GM12878 (cell line): ENCODE measurements around the gene KRT86. TPM values are rescaled to one million over a fixed set of nuclear protein-coding genes. Genes with fewer than 3 reads are reported as not detected.

ENCODE experiments used
- ATAC-seq: fragments of 200-7000 bp; cut with Tn5 transposase; 3 replicates; pipeline ENCODE4 v1.9.1; 2020; ENCODE audit warnings: mild to moderate bottlenecking, moderate library complexity
- BruUV-seq: library from RNA; stranded (reverse); fragments of 400-500 nt; replicated peaks from 2 replicates; lab custom pipeline; 2021; lab: Mats Ljungman, UMichigan
- CTCF ChIA-PET: fragments of 300-600 bp; sonication (Branson Sonifier 250); formaldehyde crosslinking; extraction: SDS; loops from one replicate; lab custom pipeline; 2021; ENCODE audit warnings: inconsistent platforms; lab: Yijun Ruan, JAX
- POLR2A ChIA-PET: fragments of 350-600 bp; formaldehyde crosslinking; extraction: SDS; loops from one replicate; lab custom pipeline; 2021; ENCODE audit warnings: inconsistent platforms; lab: Charles Lee
- RAD21 ChIA-PET: fragments of 300-600 bp; sonication (Branson Sonifier 250); formaldehyde crosslinking; loops from one replicate; lab custom pipeline; 2023; ENCODE audit warnings: antibody characterized with exemption; ENCODE audit not compliant: unreplicated experiment; lab: Charles Lee
- SMC1A ChIA-PET: fragments of 300-600 bp; sonication (Branson Sonifier 250); formaldehyde crosslinking; loops from one replicate; lab custom pipeline; 2023; ENCODE audit not compliant: unreplicated experiment, uncharacterized antibody; lab: Charles Lee
- DNase-seq: peaks from one replicate; pipeline ENCODE4 v3.0.0-alpha.2; 2011; ENCODE audit warnings: low read depth, low spot score
- FAIRE-seq: peaks from 3 replicates; lab custom pipeline; 2011; peaks lifted over from hg19 to GRCh38; lab: Jason Lieb, UNC
- H2AFZ ChIP-seq: 2 replicates; pipeline ENCODE4 v1.6.0; 2011; ENCODE audit warnings: low read depth, low read length, control low read depth; ENCODE audit not compliant: control insufficient read depth
- H3K27ac ChIP-seq: 2 replicates; pipeline ENCODE4 v1.5.1; 2011; ENCODE audit warnings: control low read depth; ENCODE audit not compliant: control insufficient read depth, insufficient read depth
- H3K27me3 ChIP-seq, 2 experiments: replicated peaks in 1 of 2; 2 replicates each; pipeline versions ENCODE4 v1.6.0 to v1.6.1; 2011; ENCODE audit warnings: low read length in 1 of 2; ENCODE audit not compliant: control insufficient read depth in 2 of 2, insufficient read depth in 2 of 2
- H3K36me3 ChIP-seq, 2 experiments: 2 replicates each; pipeline ENCODE4 v1.5.1; 2011; ENCODE audit warnings: low read length in 1 of 2; ENCODE audit not compliant: control insufficient read depth in 2 of 2, insufficient read depth in 2 of 2
- H3K4me1 ChIP-seq: 2 replicates; pipeline ENCODE4 v1.6.1; 2011; ENCODE audit warnings: mild to moderate bottlenecking, low read length, moderate library complexity, mixed read lengths; ENCODE audit not compliant: control insufficient read depth, insufficient read depth
- H3K4me2 ChIP-seq: 2 replicates; pipeline ENCODE4 v1.6.0; 2011; ENCODE audit warnings: control low read depth; ENCODE audit not compliant: control insufficient read depth, insufficient read depth
- H3K4me3 ChIP-seq: fragments of 200-600 bp; sonication (generic); 2 replicates; pipeline ENCODE4 v1.5.1; 2016
- H3K79me2 ChIP-seq: 2 replicates; pipeline ENCODE4 v1.6.0; 2011; ENCODE audit warnings: low read length; ENCODE audit not compliant: control insufficient read depth, insufficient read depth
- H3K9ac ChIP-seq: 2 replicates; pipeline ENCODE4 v1.8.0; 2011; ENCODE audit warnings: low read length, control low read depth, mixed read lengths; ENCODE audit not compliant: control insufficient read depth, insufficient read depth
- H3K9me3 ChIP-seq: replicated peaks from 3 replicates; pipeline ENCODE4 v1.5.1; 2011; ENCODE audit warnings: mild to moderate bottlenecking, low read length; ENCODE audit not compliant: control insufficient read depth, insufficient read depth
- H4K20me1 ChIP-seq: 2 replicates; pipeline ENCODE4 v1.6.0; 2011; ENCODE audit not compliant: control insufficient read depth, insufficient read depth
- CEBPB ChIP-seq, 2 experiments: fragments of 150-350 bp in 1 of 2; IDR thresholded peaks; 2 replicates each; pipeline ENCODE4 v1.6.1; 2012 to 2014; ENCODE audit warnings: low read depth in 2 of 2, low read length in 2 of 2, borderline replicate concordance in 1 of 2, inconsistent platforms in 1 of 2
- CHD1 ChIP-seq: IDR thresholded peaks from 2 replicates; pipeline ENCODE4 v1.6.1; 2012; ENCODE audit warnings: low read depth, low read length, improper control_type of control experiment
- CHD4 ChIP-seq: fragments of 200-600 bp; sonication (generic); IDR thresholded peaks from 2 replicates; pipeline ENCODE4 v1.6.1; 2016; ENCODE audit warnings: mild to moderate bottlenecking
- EGR1 ChIP-seq, 2 experiments: IDR thresholded peaks; 1 replicate in 1 of 2; 2 replicates in 1 of 2; pipeline ENCODE4 v1.6.1; 2011 to 2012; ENCODE audit warnings: low read depth in 2 of 2, low read length in 2 of 2, borderline replicate concordance in 1 of 2, mild to moderate bottlenecking in 1 of 2, moderate library complexity in 1 of 2
- ETV6 ChIP-seq, 2 experiments: fragments of 450-650 bp in 1 of 2; IDR thresholded peaks in 1 of 2; conservative IDR thresholded peaks in 1 of 2; 2 replicates each; pipeline ENCODE4 v1.6.1; 2014; ENCODE audit warnings: antibody characterized with exemption in 1 of 2, borderline replicate concordance in 1 of 2, low read depth in 1 of 2, mild to moderate bottlenecking in 1 of 2, moderate library complexity in 1 of 2
- FOXK2 ChIP-seq: fragments of 450-650 bp; IDR thresholded peaks from 2 replicates; pipeline ENCODE4 v1.6.1; 2017; ENCODE audit warnings: mild to moderate bottlenecking, moderate library complexity
- MXI1 ChIP-seq: fragments of 150-350 bp; IDR thresholded peaks from 2 replicates; pipeline ENCODE4 v1.6.1; 2011; ENCODE audit warnings: low read depth, mild to moderate bottlenecking, inconsistent platforms, low read length, improper control_type of control experiment
- RUNX3 ChIP-seq: IDR thresholded peaks from 2 replicates; pipeline ENCODE4 v1.6.1; 2012; ENCODE audit warnings: low read length, inconsistent platforms
- SMARCA5 ChIP-seq: fragments of 450-650 bp; IDR thresholded peaks from 2 replicates; pipeline ENCODE4 v1.6.1; 2017; ENCODE audit warnings: mild to moderate bottlenecking
- TBL1XR1 ChIP-seq: IDR thresholded peaks from 2 replicates; pipeline ENCODE4 v1.6.1; 2012; ENCODE audit warnings: low read depth, low read length, improper control_type of control experiment
- ZNF274 ChIP-seq: IDR thresholded peaks from one replicate; pipeline ENCODE4 v1.8.0; 2011; ENCODE audit not compliant: insufficient read length, insufficient read depth
- WGBS: methylation state at CpG from one replicate; pipeline ENCODE4 v1.1.6; 2016; ENCODE audit warnings: low lambda C conversion rate; ENCODE audit not compliant: insufficient replicate concordance, insufficient coverage; ENCODE audit errors: missing lambda C conversion rate; 5-methylcytosine and 5-hydroxymethylcytosine counted together
- in situ Hi-C: fragments of 300-500 bp; cut with MboI; formaldehyde crosslinking; loops from 9 replicates; pipeline ENCODE4 v1.14.3; 2018; ENCODE audit warnings: mixed read lengths
- intact Hi-C: fragments of 100-400 bp; cut with micrococcal nuclease; formaldehyde crosslinking; loops from one replicate; pipeline ENCODE4 v1.14.2; 2022; ENCODE audit not compliant: unreplicated experiment
- polyA plus RNA-seq, 11 experiments: library from polyadenylated mRNA; depleted of rRNA in 4 of 11; unstranded in 6 of 11; stranded (reverse) in 5 of 11; fragments of >200 nt; fragmentation: Nextera tagmentation in 4 of 11; fragmentation: Illumina TruSeq in 1 of 11; extraction: Ambion mirVana in 4 of 11; extraction: Trizol in 1 of 11; gene quantifications; 1 replicate in 1 of 11; 2 replicates in 10 of 11; pipeline versions ENCODE4 v1.2.1 to v1.2.3, GENCODE V29; 2011 to 2016; ENCODE audit warnings: inconsistent platforms in 2 of 11, missing spikeins in 2 of 11, low read depth in 1 of 11
- total RNA-seq, 4 experiments: library from RNA; depleted of rRNA in 3 of 4; stranded (reverse); fragments of >200 nt in 3 of 4; fragmentation: Illumina TruSeq in 1 of 4; extraction: Trizol in 1 of 4; gene quantifications; 2 replicates each; pipeline versions ENCODE4 v1.2.1 to v1.2.3, GENCODE V29; 2013 to 2021
- TF ChIP-seq, protein P1 (sequence below): IDR thresholded peaks from 2 replicates; pipeline ENCODE4 v1.6.1; 2011; ENCODE audit warnings: low read depth, mild to moderate bottlenecking, low read length, moderate library complexity, borderline replicate concordance; ENCODE audit errors: extremely low read depth
- TF ChIP-seq, protein P2 (sequence below): fragments of 450-650 bp; IDR thresholded peaks from 2 replicates; pipeline ENCODE4 v1.6.1; 2017; ENCODE audit warnings: borderline replicate concordance

KRT86 gene
- total and polyA plus RNA-seq, 10 of the 15 experiments (the other 5 are each of a cell fraction or from before 2014, with no cell fraction given): 0.11 to 0.54 (median 0.18) TPM; not detected in 4

DNA sequence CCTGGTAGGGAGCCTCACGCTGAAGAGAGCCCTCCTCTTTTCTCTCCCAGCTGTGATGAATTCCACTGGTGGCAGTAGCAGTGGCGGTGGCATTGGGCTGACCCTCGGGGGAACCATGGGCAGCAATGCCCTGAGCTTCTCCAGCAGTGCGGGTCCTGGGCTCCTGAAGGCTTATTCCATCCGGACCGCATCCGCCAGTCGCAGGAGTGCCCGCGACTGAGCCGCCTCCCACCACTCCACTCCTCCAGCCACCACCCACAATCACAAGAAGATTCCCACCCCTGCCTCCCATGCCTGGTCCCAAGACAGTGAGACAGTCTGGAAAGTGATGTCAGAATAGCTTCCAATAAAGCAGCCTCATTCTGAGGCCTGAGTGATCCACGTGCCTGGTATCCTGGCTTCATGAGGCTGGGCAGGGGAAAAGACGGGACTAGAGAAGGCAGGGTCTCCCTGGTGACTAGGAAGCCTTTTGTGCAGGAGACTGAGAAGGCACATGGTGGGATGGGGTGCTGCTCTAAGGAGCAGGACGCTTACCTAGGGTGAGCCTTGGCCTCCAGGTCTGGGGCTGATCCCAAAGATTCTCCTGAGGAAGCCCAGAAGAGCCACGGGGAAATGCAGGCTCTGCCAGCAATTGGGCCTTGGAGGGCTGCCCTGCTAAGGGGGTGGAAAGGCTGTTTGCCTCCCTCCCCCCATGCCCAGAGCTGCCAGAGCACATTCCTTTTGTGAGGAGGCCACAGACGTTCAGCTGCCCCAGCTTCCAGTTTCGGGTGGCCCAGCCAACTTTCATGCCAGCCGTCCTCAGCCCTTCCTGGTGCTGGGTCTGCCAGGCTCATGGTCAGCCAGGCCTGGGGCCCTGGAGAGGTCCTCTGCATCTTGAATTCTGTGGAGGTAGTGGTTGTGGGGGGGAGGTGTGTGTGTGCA is 25.6 kb upstream of the KRT86 start:
- intact Hi-C loops (no loop called here), in situ Hi-C loops (no loop called here)
- FAIRE-seq (no peak), ATAC-seq (no peak)
- H4K20me1 ChIP-seq: no peaks in the 10 kb centered on the region
- ChIA-PET SMC1A (interaction anchor here (0.6 kb wide), 1 partner anchor 326 kb away, joined by 3 read pairs; no protein-coding TSS in a partner anchor), CTCF (interaction anchor here (1.2 to 3.5 kb wide), 2 partner anchors 27 to 30 kb away, joined by 5 to 13 read pairs; no protein-coding TSS in a partner anchor), RAD21 (interaction anchor here (1.4 to 1.9 kb wide), 2 partner anchors 30 kb away, joined by 4 to 8 read pairs; no protein-coding TSS in a partner anchor)
- WGBS: 70% methylated on average over 18 of the region's 18 CpGs
- peaks cover 15% of the 10 kb centered on the region for H3K4me1 ChIP-seq
- no peaks in the 10 kb centered on the region for H3K36me3 ChIP-seq
- no peak overlapping the region for H3K9ac ChIP-seq
- H2AFZ ChIP-seq: no peak overlapping the region
- no peak overlapping the region for H3K27ac ChIP-seq
- H3K4me3 ChIP-seq: no peak overlapping the region
- H3K79me2 ChIP-seq: no peaks in the 10 kb centered on the region; the same call in 1 of the 2 replicates
- TF ChIP-seq CHD1 (no peak), CEBPB (IDR thresholded peaks at IDR 0.05; ENCODE audit: borderline replicate concordance in 1 of 2, low read depth in 2 of 2, low read length in 2 of 2) (no peak)
- TF ChIP-seq, all 136 proteins: peak for 0
- H3K9me3 ChIP-seq: no peaks in the 10 kb centered on the region
- BruUV-seq: no TSS peak
- no peak overlapping the region for H3K4me2 ChIP-seq
- no peak for DNase-seq
- POLR2A ChIA-PET: no interaction called here
- no peaks in the 10 kb centered on the region; a peak in 1 of 4 replicates for H3K27me3 ChIP-seq

DNA sequence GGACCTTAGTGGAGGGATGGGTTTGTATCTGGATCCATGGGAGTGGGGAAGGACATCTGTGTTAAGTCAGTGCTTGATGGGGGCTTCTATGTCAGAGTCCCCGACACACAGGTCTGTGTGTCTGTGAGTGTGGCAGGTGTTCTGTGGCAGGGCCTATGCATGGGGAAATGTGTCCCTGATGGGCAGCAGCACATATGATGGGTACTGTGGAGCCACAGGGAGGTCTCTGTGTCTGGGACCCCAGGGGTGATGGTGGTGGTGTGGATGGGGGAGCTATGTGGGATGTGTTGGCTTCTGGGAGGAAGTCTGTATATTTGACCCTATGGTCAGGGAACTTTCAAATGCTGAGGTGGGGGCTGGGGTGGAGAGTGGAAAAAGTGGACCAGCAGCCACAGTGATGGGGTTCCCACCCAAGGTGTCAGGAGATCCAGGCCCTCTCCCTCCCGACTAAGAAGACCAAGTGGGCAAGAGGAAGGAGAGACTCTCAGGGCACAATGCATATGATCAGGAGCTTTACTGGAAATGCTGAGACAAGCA is 24.9 kb upstream of the KRT86 start:
- CTCF ChIA-PET: interaction anchor here (1.0 to 3.5 kb wide), 2 partner anchors 28 to 30 kb away, joined by 4 to 13 read pairs; no protein-coding TSS in a partner anchor
- SMC1A ChIA-PET: no interaction called here
- intact Hi-C loops: no loop called here
- H3K4me1 ChIP-seq: peaks cover 8% of the 10 kb centered on the region
- in situ Hi-C loops: no loop called here
- 86% methylated on average over 2 of the region's 2 CpGs for WGBS
- DNase-seq (no peak), FAIRE-seq (no peak), ATAC-seq (no peak)
- no TSS peak for BruUV-seq
- H3K27ac ChIP-seq: no peak overlapping the region
- no peaks in the 10 kb centered on the region for H4K20me1 ChIP-seq
- H3K4me2 ChIP-seq: 0 out of 2 replicates have a peak overlapping the region, but pooled peaks have one; percentile 3
- no peak overlapping the region for H2AFZ ChIP-seq
- no peaks in the 10 kb centered on the region for H3K36me3 ChIP-seq
- no peaks in the 10 kb centered on the region; a peak in 1 of 4 replicates for H3K27me3 ChIP-seq
- RAD21 ChIA-PET: interaction anchor here (1.4 kb wide), 1 partner anchor 29 kb away, joined by 4 read pairs; no protein-coding TSS in a partner anchor
- no peaks in the 10 kb centered on the region for H3K9me3 ChIP-seq
- POLR2A ChIA-PET: no interaction called here
- H3K9ac ChIP-seq: no peak overlapping the region
- H3K4me3 ChIP-seq: no peak overlapping the region
- no peaks in the 10 kb centered on the region; the same call in 1 of the 2 replicates for H3K79me2 ChIP-seq
- TF ChIP-seq, protein P1, sequence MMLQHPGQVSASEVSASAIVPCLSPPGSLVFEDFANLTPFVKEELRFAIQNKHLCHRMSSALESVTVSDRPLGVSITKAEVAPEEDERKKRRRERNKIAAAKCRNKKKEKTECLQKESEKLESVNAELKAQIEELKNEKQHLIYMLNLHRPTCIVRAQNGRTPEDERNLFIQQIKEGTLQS: no peak
- TF ChIP-seq ZNF274 (no peak), SMARCA5 (no peak), EGR1 (IDR thresholded peaks at IDR 0.05; ENCODE audit: borderline replicate concordance in 1 of 2, low read depth in 2 of 2, low read length in 2 of 2) (no peak), TBL1XR1 (no peak), MXI1 (no peak), ETV6 (conservative IDR thresholded peaks at IDR 0.05 in 1 of 2, IDR thresholded peaks at IDR 0.05 in 1 of 2; ENCODE audit: borderline replicate concordance in 1 of 2, low read depth in 1 of 2) (no peak), FOXK2 (no peak), RUNX3 (no peak), CHD4 (no peak)
- TF ChIP-seq, protein P2, sequence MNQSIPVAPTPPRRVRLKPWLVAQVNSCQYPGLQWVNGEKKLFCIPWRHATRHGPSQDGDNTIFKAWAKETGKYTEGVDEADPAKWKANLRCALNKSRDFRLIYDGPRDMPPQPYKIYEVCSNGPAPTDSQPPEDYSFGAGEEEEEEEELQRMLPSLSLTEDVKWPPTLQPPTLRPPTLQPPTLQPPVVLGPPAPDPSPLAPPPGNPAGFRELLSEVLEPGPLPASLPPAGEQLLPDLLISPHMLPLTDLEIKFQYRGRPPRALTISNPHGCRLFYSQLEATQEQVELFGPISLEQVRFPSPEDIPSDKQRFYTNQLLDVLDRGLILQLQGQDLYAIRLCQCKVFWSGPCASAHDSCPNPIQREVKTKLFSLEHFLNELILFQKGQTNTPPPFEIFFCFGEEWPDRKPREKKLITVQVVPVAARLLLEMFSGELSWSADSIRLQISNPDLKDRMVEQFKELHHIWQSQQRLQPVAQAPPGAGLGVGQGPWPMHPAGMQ: no peak
